ENCODE results near the gene TNFAIP2.

Gene TNFAIP2

GRCh38 chr14:103093856-103094405 is 29.3 kb upstream of the TNFAIP2 start:
- DNase-seq (ENCODE audit: low read depth) = no peak

- DNase-seq (ENCODE audit: low read depth) = no peak
These were observed 28.7 kb upstream of the TNFAIP2 start, which contains the start of gene EXOC3L4 for GRCh38 chr14:103094406-103095209. EXOC3L4 (plus strand) TSS chr14:103094725; CDS start chr14:103100220, 5,495 bp downstream.

- DNase-seq (ENCODE audit: low read depth) = no peak
These were observed 28.0 kb upstream of the TNFAIP2 start for GRCh38 chr14:103095210-103095778.

GRCh38 chr14:103096387-103096786 is 26.9 kb upstream of the TNFAIP2 start:
- no peak for DNase-seq (ENCODE audit: low read depth)

GRCh38 chr14:103097244-103097993 is 25.8 kb upstream of the TNFAIP2 start:
- DNase-seq (ENCODE audit: low read depth) = no peak

- no peak for DNase-seq (ENCODE audit: low read depth)
These were observed 25.0 kb upstream of the TNFAIP2 start for GRCh38 chr14:103097994-103098957.

GRCh38 chr14:103099081-103099732 is 24.1 kb upstream of the TNFAIP2 start:
- DNase-seq (ENCODE audit: low read depth) = no peak

- no peak for DNase-seq (ENCODE audit: low read depth)
These were observed 23.5 kb upstream of the TNFAIP2 start for GRCh38 chr14:103099733-103100280.

GRCh38 chr14:103100281-103101121 is 22.8 kb upstream of the TNFAIP2 start:
- DNase-seq (ENCODE audit: low read depth) = no peak

GRCh38 chr14:103101257-103101962 is 21.9 kb upstream of the TNFAIP2 start:
- DNase-seq (ENCODE audit: low read depth) = no peak

GRCh38 chr14:103101963-103102688 is 21.1 kb upstream of the TNFAIP2 start:
- no peak for DNase-seq (ENCODE audit: low read depth)

GRCh38 chr14:103102689-103103260 is 20.5 kb upstream of the TNFAIP2 start:
- DNase-seq (ENCODE audit: low read depth) = no peak

- DNase-seq (ENCODE audit: low read depth) = no peak
These were observed 19.5 kb upstream of the TNFAIP2 start for GRCh38 chr14:103103461-103104388.

GRCh38 chr14:103104389-103104653 is 18.9 kb upstream of the TNFAIP2 start:
- no peak for DNase-seq (ENCODE audit: low read depth)

- DNase-seq (ENCODE audit: low read depth) = peak; percentile 61
These were observed 18.4 kb upstream of the TNFAIP2 start for GRCh38 chr14:103104654-103105452.

GRCh38 chr14:103105580-103106150 is 17.6 kb upstream of the TNFAIP2 start:
- no peak for DNase-seq (ENCODE audit: low read depth)
